Liver (tissue), 9 donors: ENCODE data around the gene NFATC2. TPM values are rescaled to one million over a fixed set of nuclear protein-coding genes. Genes with fewer than 3 reads are reported as not detected.

Experiments
- DNase-seq: peaks from one replicate; pipeline ENCODE4 v3.0.0-alpha.2; 2017; ENCODE audit warnings: low spot score
- H3K27ac ChIP-seq, 2 donors: one replicate each; pipeline ENCODE4 v1.7.0; 2013; ENCODE audit warnings: inconsistent platforms in 2 of 2, low read length in 2 of 2, control low read depth in 1 of 2, low read depth in 1 of 2, mild to moderate bottlenecking in 1 of 2
- H3K27me3 ChIP-seq, 4 donors: one replicate each; pipeline versions ENCODE4 v1.6.1 to v1.7.0; 2013; ENCODE audit warnings: low read length in 3 of 4, inconsistent platforms in 1 of 4, mild to moderate bottlenecking in 1 of 4, moderate library complexity in 1 of 4; ENCODE audit not compliant: control insufficient read depth in 4 of 4, insufficient read depth in 4 of 4
- H3K36me3 ChIP-seq, 4 donors: one replicate each; pipeline versions ENCODE4 v1.6.1 to v1.7.0; 2013; ENCODE audit warnings: low read length in 3 of 4, mild to moderate bottlenecking in 3 of 4, low read depth in 1 of 4, moderate library complexity in 1 of 4; ENCODE audit not compliant: control insufficient read depth in 4 of 4, insufficient read depth in 3 of 4
- H3K4me1 ChIP-seq, 4 donors: one replicate each; pipeline versions ENCODE4 v1.6.1 to v1.7.0; 2013; ENCODE audit warnings: low read length in 3 of 4, mild to moderate bottlenecking in 3 of 4, moderate library complexity in 1 of 4; ENCODE audit not compliant: control insufficient read depth in 4 of 4, insufficient read depth in 4 of 4
- H3K4me3 ChIP-seq, 3 donors: one replicate each; pipeline versions ENCODE4 v1.6.1 to v1.7.0; 2013; ENCODE audit warnings: low read length in 3 of 3, control low read depth in 1 of 3, low read depth in 1 of 3, mild to moderate bottlenecking in 1 of 3
- H3K9ac ChIP-seq, 2 donors: one replicate each; pipeline ENCODE4 v1.7.0; 2013; ENCODE audit warnings: low read length in 2 of 2, mild to moderate bottlenecking in 2 of 2, moderate library complexity in 2 of 2, control low read depth in 1 of 2, low read depth in 1 of 2
- H3K9me3 ChIP-seq, 4 donors: one replicate each; pipeline versions ENCODE4 v1.6.1 to v1.7.0; 2013; ENCODE audit warnings: low read length in 3 of 4; ENCODE audit not compliant: control insufficient read depth in 4 of 4
- EGR1 ChIP-seq, 2 donors: IDR thresholded peaks; 2 replicates each; pipeline ENCODE4 v1.6.1; 2016 to 2018; ENCODE audit warnings: antibody characterized with exemption in 2 of 2, low read depth in 2 of 2
- FOXA1 ChIP-seq: IDR thresholded peaks from 2 replicates; pipeline ENCODE4 v1.6.1; 2016; ENCODE audit warnings: antibody characterized with exemption
- FOXA2 ChIP-seq: IDR thresholded peaks from 2 replicates; pipeline ENCODE4 v1.6.1; 2016; ENCODE audit warnings: antibody characterized with exemption
- GABPA ChIP-seq, 2 donors: IDR thresholded peaks in 1 of 2; conservative IDR thresholded peaks in 1 of 2; 2 replicates each; pipeline ENCODE4 v1.6.1; 2016; ENCODE audit warnings: antibody characterized with exemption in 2 of 2, mild to moderate bottlenecking in 1 of 2, moderate library complexity in 1 of 2
- HNF4A ChIP-seq, 2 donors: conservative IDR thresholded peaks; 2 replicates each; pipeline ENCODE4 v1.6.1; 2016; ENCODE audit warnings: antibody characterized with exemption in 2 of 2, mild to moderate bottlenecking in 2 of 2
- HNF4G ChIP-seq: IDR thresholded peaks from 2 replicates; pipeline ENCODE4 v1.6.1; 2016; ENCODE audit warnings: antibody characterized with exemption
- JUND ChIP-seq, 2 donors: IDR thresholded peaks; 2 replicates each; pipeline ENCODE4 v1.6.1; 2016; ENCODE audit warnings: antibody characterized with exemption in 2 of 2
- NR2F2 ChIP-seq: IDR thresholded peaks from 2 replicates; pipeline ENCODE4 v1.6.1; 2016; ENCODE audit warnings: antibody characterized with exemption
- RAD21 ChIP-seq, 2 donors: IDR thresholded peaks; 2 replicates each; pipeline ENCODE4 v1.6.1; 2016; ENCODE audit warnings: antibody characterized with exemption in 2 of 2, mild to moderate bottlenecking in 2 of 2
- REST ChIP-seq: IDR thresholded peaks from 2 replicates; pipeline ENCODE4 v1.6.1; 2016; ENCODE audit warnings: antibody characterized with exemption, mild to moderate bottlenecking
- RXRA ChIP-seq, 2 donors: IDR thresholded peaks; 2 replicates each; pipeline ENCODE4 v1.6.1; 2017 to 2018; ENCODE audit warnings: antibody characterized with exemption in 2 of 2, mild to moderate bottlenecking in 1 of 2
- SP1 ChIP-seq: IDR thresholded peaks from 2 replicates; pipeline ENCODE4 v1.6.1; 2018; ENCODE audit warnings: antibody characterized with exemption, mild to moderate bottlenecking
- TAF1 ChIP-seq: conservative IDR thresholded peaks from 2 replicates; pipeline ENCODE4 v1.6.1; 2016; ENCODE audit warnings: antibody characterized with exemption, mild to moderate bottlenecking
- YY1 ChIP-seq: IDR thresholded peaks from 2 replicates; pipeline ENCODE4 v1.6.1; 2016; ENCODE audit warnings: antibody characterized with exemption, mild to moderate bottlenecking
- ZBTB33 ChIP-seq: IDR thresholded peaks from 2 replicates; pipeline ENCODE4 v1.6.1; 2016; ENCODE audit warnings: antibody characterized with exemption
- WGBS: extraction: QIAGEN DNeasy Blood & Tissue Kit; methylation state at CpG from one replicate; pipeline ENCODE4 v1.1.7; 2013; 5-methylcytosine and 5-hydroxymethylcytosine counted together
- polyA plus RNA-seq, 2 donors: library from polyadenylated mRNA; stranded (reverse) in 1 of 2; unstranded in 1 of 2; fragments of 200-250 nt in 1 of 2; fragments of >200 nt in 1 of 2; fragmentation: Nextera tagmentation in 1 of 2; extraction: Ambion mirVana in 1 of 2; gene quantifications; one replicate each; pipeline versions ENCODE4 v1.2.1 to v1.2.3, GENCODE V29; 2013 to 2015
- total RNA-seq, 2 donors: library from RNA; depleted of rRNA; stranded (reverse); fragments of >200 nt; gene quantifications; one replicate each; pipeline ENCODE4 v1.2.3, GENCODE V29; 2014
- TF ChIP-seq, protein P1 (sequence below): fragments of 150-350 bp; IDR thresholded peaks from 2 replicates; pipeline ENCODE4 v1.5.1; 2017; ENCODE audit warnings: improper control_type of control experiment, low read depth, low read length; ENCODE audit not compliant: missing input control
- TF ChIP-seq, protein P2 (sequence below): IDR thresholded peaks from 2 replicates; pipeline ENCODE4 v1.6.1; 2016; ENCODE audit warnings: antibody characterized with exemption
- TF ChIP-seq, protein P3 (sequence below): IDR thresholded peaks from 2 replicates; pipeline ENCODE4 v1.6.1; 2016; ENCODE audit warnings: antibody characterized with exemption
- donor health status: healthy.
- donor health status: healthy.
- donor health status: healthy.
- donor health status: healthy.
- donor health status: healthy.

The NFATC2 gene
- total and polyA plus RNA-seq, 4 donors = 1.2 to 6.7 (median 2.6) TPM

DNA sequence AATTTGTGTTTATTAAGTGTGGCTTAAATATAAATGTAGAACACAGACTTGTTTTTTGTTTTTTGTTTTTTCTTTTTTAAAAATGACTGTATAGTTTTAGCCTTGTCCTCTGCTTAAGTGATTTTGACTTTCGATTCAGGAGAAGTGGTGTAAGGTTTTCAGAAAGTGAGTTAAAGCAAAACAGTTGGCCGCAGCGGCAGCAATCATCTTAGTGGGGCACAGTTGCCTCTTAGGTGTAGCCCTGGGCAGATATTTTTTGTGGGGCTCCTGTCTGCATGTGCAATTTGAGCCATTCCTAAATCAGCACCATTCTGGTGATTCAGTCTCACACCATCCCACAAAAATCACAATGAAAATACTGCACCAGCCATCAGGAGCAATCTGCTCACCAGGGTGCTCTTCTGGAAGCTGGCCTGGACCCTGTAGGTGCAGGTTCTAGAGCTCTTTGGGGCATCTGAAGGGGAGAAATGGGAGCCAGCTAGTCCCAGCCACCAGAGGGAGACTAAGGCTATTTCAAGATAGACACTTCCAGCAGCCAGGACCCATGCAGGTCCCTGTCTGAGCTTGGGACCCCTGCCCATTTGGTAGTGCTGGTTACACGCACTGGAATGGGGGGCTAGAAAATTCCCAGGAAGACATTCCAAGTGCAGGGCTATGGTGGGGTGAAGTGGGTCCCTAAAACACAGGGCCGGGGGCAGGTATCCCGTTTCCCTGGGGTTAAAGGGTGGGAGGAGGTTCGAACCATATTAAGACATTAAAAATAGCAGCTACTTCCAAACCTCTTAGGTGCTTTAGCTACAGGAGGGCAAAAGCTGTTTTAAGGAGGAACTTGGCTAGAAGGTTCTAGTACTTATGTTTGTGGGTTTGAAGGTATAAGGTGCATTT, 156.6 kb downstream of the NFATC2 start:
- TF ChIP-seq TAF1 = no peak
- no peak for TF ChIP-seq EGR1 (IDR thresholded peaks at IDR 0.05; ENCODE audit: low read depth in 2 of 2)
- TF ChIP-seq ZBTB33 = no peak
- peak; percentile 74 to 79 for TF ChIP-seq RAD21 (IDR thresholded peaks at IDR 0.05)
- TF ChIP-seq, protein P1, sequence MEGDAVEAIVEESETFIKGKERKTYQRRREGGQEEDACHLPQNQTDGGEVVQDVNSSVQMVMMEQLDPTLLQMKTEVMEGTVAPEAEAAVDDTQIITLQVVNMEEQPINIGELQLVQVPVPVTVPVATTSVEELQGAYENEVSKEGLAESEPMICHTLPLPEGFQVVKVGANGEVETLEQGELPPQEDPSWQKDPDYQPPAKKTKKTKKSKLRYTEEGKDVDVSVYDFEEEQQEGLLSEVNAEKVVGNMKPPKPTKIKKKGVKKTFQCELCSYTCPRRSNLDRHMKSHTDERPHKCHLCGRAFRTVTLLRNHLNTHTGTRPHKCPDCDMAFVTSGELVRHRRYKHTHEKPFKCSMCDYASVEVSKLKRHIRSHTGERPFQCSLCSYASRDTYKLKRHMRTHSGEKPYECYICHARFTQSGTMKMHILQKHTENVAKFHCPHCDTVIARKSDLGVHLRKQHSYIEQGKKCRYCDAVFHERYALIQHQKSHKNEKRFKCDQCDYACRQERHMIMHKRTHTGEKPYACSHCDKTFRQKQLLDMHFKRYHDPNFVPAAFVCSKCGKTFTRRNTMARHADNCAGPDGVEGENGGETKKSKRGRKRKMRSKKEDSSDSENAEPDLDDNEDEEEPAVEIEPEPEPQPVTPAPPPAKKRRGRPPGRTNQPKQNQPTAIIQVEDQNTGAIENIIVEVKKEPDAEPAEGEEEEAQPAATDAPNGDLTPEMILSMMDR = peak; percentile 47
- no peak for TF ChIP-seq FOXA2
- no peak for TF ChIP-seq JUND (IDR thresholded peaks at IDR 0.05)
- no peak for TF ChIP-seq HNF4G
- no peak for TF ChIP-seq NR2F2
- Histone ChIP-seq H3K9ac (no peak overlapping the region), H3K27ac (no peak overlapping the region), H3K4me1 (peaks cover 6 to 23% (median 20%) of the 10 kb centered on the region in 4 donors), H3K27me3 (no peaks in the 10 kb centered on the region), H3K36me3 (peaks cover 0 to 2% (median under 1%) of the 10 kb centered on the region in 4 donors), H3K9me3 (no peaks in the 10 kb centered on the region), H3K4me3 (no peak overlapping the region)
- WGBS = 90% methylated on average over 7 of the region's 7 CpGs
- no peak for DNase-seq

DNA sequence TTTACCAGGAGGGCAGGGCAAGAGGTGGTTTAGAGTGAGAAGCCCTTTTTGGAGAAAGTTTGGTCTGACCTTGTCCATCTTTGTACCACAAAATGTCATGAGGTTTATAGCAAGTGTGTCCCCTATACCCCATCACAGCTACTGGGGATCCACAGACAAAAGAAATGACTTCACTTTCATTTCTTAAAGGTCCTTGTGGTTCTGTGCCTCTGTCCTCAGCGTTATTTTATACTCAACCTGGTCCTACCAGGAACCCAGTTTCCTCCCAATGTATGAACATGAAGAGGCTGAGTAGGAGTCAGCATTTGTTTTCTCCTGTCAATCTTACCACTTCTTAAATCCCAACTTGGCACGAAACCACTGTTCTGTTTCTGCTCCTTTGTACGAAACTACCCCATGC, 157.6 kb downstream of the NFATC2 start:
- no peak for DNase-seq
- H3K9me3 ChIP-seq = no peaks in the 10 kb centered on the region
- WGBS = 89% methylated on average over 3 of the region's 3 CpGs
- H3K4me3 ChIP-seq = no peak overlapping the region
- no peak overlapping the region for H3K9ac ChIP-seq
- peaks cover 0 to 2% (median 0%) of the 10 kb centered on the region in 4 donors for H3K36me3 ChIP-seq
- TF ChIP-seq RXRA (IDR thresholded peaks at IDR 0.05) (no peak), SP1 (no peak), TAF1 (no peak), HNF4G (no peak), REST (no peak), JUND (IDR thresholded peaks at IDR 0.05) (no peak), EGR1 (IDR thresholded peaks at IDR 0.05; ENCODE audit: low read depth in 2 of 2) (no peak), FOXA2 (no peak), HNF4A (conservative IDR thresholded peaks at IDR 0.05) (no peak), RAD21 (IDR thresholded peaks at IDR 0.05) (no peak), YY1 (no peak), GABPA (IDR thresholded peaks at IDR 0.05 in 1 of 2, conservative IDR thresholded peaks at IDR 0.05 in 1 of 2) (no peak), NR2F2 (no peak), FOXA1 (no peak)
- TF ChIP-seq, protein P2, sequence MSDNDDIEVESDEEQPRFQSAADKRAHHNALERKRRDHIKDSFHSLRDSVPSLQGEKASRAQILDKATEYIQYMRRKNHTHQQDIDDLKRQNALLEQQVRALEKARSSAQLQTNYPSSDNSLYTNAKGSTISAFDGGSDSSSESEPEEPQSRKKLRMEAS = no peak
- TF ChIP-seq, protein P3, sequence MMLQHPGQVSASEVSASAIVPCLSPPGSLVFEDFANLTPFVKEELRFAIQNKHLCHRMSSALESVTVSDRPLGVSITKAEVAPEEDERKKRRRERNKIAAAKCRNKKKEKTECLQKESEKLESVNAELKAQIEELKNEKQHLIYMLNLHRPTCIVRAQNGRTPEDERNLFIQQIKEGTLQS = no peak
- TF ChIP-seq, protein P1 = no peak
- peaks cover 4 to 14% (median 12%) of the 10 kb centered on the region in 4 donors for H3K4me1 ChIP-seq
- H3K27ac ChIP-seq = no peak overlapping the region
- H3K27me3 ChIP-seq = no peaks in the 10 kb centered on the region
